ENCODE results near the gene CHD5. TPM values are rescaled to one million over a fixed set of nuclear protein-coding genes. Genes with fewer than 3 reads are reported as not detected.

CHD5 gene
- total RNA-seq, 1 experiment from 2014 or later: 6.1 TPM

GRCh38 chr1:6220236-6220635 is 40.1 kb upstream of the CHD5 start:
- no TSS peak for BruUV-seq (replicated peaks)
- Histone ChIP-seq H3K4me2 (ENCODE audit: low read length) (peak overlapping the region; percentile 80), H3K9me2 (ENCODE audit: insufficient read depth) (no peaks in the 10 kb centered on the region), H3K36me3 (ENCODE audit: control insufficient read depth in 1 of 2, insufficient read depth in 2 of 2, low read length in 2 of 2) (peaks cover 4 to 40% of the 10 kb centered on the region in 2 experiments; a peak in 2 of 4 replicates), H3K27me3 (ENCODE audit: insufficient read depth, low read length) (no peaks in the 10 kb centered on the region), H2AFZ (ENCODE audit: low read depth, low read length, poor library complexity, severe bottlenecking) (no peak overlapping the region), H3K27ac (ENCODE audit: low read depth, low read length) (peak overlapping the region; percentile 89), H3K9me3 (ENCODE audit: control insufficient read depth in 1 of 2, insufficient read depth in 1 of 2, low read depth in 1 of 2, low read length in 2 of 2) (no peaks in the 10 kb centered on the region), H3K9ac (ENCODE audit: low read length) (peak overlapping the region; percentile 67), H3K4me3 (replicated peaks in 1 of 2; ENCODE audit: low read depth in 1 of 2, low read length in 2 of 2) (peak overlapping the region; percentile 12 to 34; a peak in 2 of 4 replicates), H4K20me1 (ENCODE audit: insufficient read depth) (no peaks in the 10 kb centered on the region; the same call in 1 of the 2 replicates), H3K79me2 (ENCODE audit: insufficient read depth, low read length) (peaks cover 28% of the 10 kb centered on the region; the same call in 1 of the 2 replicates), H3K4me1 (ENCODE audit: control insufficient read depth in 1 of 2, insufficient read depth in 2 of 2, low read length in 2 of 2) (peaks cover 66 to 74% of the 10 kb centered on the region in 2 experiments)
- ChIA-PET RAD21 (ENCODE audit: low non-redundant PET in 1 of 2, low total read pairs in 2 of 2, uncharacterized antibody in 2 of 2, unreplicated experiment in 2 of 2) (no interaction called here), CTCF (interaction anchor here (0.8 to 6.5 kb wide), 2 partner anchors 15 to 18 kb away, joined by 3 to 44 read pairs; partner anchors contain the start of gene RNF207), POLR2A (interaction anchor here (0.6 to 1.6 kb wide), 5 partner anchors 11 to 20 kb away, joined by 3 to 11 read pairs (median 4); partner anchors contain the start of gene RNF207)
- DNase-seq (ENCODE audit: low read depth, low spot score) (peak; percentile 93), ATAC-seq (peak; percentile 87)
- intact Hi-C loops (cut with micrococcal nuclease): no loop called here
- TF ChIP-seq ELF1 (IDR thresholded peaks at IDR 0.05; ENCODE audit: borderline replicate concordance, low read depth) (no peak), SRF (IDR thresholded peaks at IDR 0.05; ENCODE audit: low read depth) (0 out of 2 replicates have a peak, but pooled peaks have one; percentile 18), RAD21 (IDR thresholded peaks at IDR 0.05; ENCODE audit: low read depth) (peak; percentile 46; the same call in 1 of the 2 replicates), FOSL1 (IDR thresholded peaks at IDR 0.05; ENCODE audit: low read depth) (peak; percentile 88), MAX (IDR thresholded peaks at IDR 0.05) (peak; percentile 95), CTCF (IDR thresholded peaks at IDR 0.05 in 2 of 3, conservative IDR thresholded peaks at IDR 0.05 in 1 of 3; ENCODE audit: borderline replicate concordance in 1 of 3, insufficient read depth in 1 of 3, low read depth in 2 of 3, low read length in 2 of 3) (no peak), POLR2AphosphoS5 (IDR thresholded peaks at IDR 0.05; ENCODE audit: low read depth, low read length) (peak; percentile 88), EZH2 (IDR thresholded peaks at IDR 0.05) (no peak), CEBPB (IDR thresholded peaks at IDR 0.05; ENCODE audit: low read depth) (peak; percentile 83), SP1 (IDR thresholded peaks at IDR 0.05; ENCODE audit: low read depth) (peak; percentile 100), REST (IDR thresholded peaks at IDR 0.05; ENCODE audit: low read depth) (no peak), TCF7L2 (IDR thresholded peaks at IDR 0.05; ENCODE audit: borderline replicate concordance, extremely low read depth, insufficient read depth, insufficient read length) (no peak), JUND (IDR thresholded peaks at IDR 0.05) (peak; percentile 97), CBX3 (IDR thresholded peaks at IDR 0.05; ENCODE audit: low read depth) (peak; percentile 99), ZFX (IDR thresholded peaks at IDR 0.05) (no peak), SIN3A (IDR thresholded peaks at IDR 0.05; ENCODE audit: low read depth) (peak; percentile 98), POLR2A (IDR thresholded peaks at IDR 0.05; ENCODE audit: borderline replicate concordance, extremely low read depth, insufficient read depth, insufficient read length) (no peak), EZH2phosphoT487 (IDR thresholded peaks at IDR 0.05; ENCODE audit: borderline replicate concordance) (no peak), YY1 (IDR thresholded peaks at IDR 0.05; ENCODE audit: extremely low read depth, insufficient replicate concordance, low read depth, low read length) (peak; percentile 70), EGR1 (IDR thresholded peaks at IDR 0.05; ENCODE audit: low read depth) (peak; percentile 96), ZBTB33 (IDR thresholded peaks at IDR 0.05; ENCODE audit: extremely low read depth, insufficient replicate concordance, low read length) (peak; percentile 62)
